GM18508 (cell line): Measurements from ENCODE around the gene POLE2.
"Not testable (repeated sequence)": the region's sequence is repeated elsewhere in the genome, so short reads cannot be mapped to it uniquely, and the experiment has no call there.

Experiments
- ATAC-seq: cut with Tn5 transposase; IDR thresholded peaks from one replicate; pipeline ENCODE4 v1.9.1; 2021; ENCODE audit warnings: moderate number of reproducible peaks; ENCODE audit not compliant: insufficient read depth, unreplicated experiment

Gene POLE2

GRCh38 chr14:49687942-49688700 is at the start of gene POLE2:
Gene POLE2, minus strand, starts transcription at chr14:49688214. Its CDS starts 11 bp downstream, at chr14:49688203.
- ATAC-seq = peak; percentile 59

DNA sequence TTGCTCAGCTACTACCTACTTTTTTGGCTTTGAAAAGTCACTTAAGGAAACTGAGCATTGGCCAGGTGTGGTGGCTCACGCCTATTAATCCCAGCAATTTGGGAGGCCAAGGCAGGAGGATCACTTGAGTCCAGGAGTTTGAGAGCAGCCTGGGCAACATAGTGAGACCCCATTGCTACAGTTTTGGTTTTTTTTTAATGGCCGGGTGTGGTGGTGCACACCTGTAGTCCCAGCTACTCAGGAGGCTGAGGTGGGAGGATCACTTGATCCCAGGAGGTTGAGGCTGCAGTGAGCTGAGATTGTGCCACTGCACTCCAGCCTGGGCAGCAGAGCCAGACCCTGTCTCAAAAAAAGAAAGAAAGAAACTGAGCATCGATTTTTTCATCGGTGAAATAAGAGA is 47.7 kb upstream of the POLE2 start:
- ATAC-seq = not testable (repeated sequence)

DNA sequence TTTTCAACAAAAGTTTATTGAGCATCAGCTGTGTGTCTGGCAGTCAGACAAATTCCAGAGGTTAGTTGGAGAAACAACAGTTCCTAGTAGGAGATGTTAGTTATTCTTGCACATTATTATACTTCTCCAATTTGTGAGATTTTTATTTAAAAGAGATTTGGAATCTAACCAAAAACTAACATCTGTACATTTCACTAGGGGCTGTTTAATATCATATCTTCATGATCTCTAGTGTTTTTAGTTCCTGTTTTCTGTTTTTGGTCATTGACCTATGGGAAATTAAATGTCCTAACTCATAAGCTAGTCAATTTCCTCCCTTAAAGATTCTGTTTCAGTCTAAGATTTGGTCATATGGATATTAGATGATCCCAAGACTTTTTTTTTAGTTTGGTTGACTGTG is 45.8 kb upstream of the POLE2 start:
- ATAC-seq = no peak

DNA sequence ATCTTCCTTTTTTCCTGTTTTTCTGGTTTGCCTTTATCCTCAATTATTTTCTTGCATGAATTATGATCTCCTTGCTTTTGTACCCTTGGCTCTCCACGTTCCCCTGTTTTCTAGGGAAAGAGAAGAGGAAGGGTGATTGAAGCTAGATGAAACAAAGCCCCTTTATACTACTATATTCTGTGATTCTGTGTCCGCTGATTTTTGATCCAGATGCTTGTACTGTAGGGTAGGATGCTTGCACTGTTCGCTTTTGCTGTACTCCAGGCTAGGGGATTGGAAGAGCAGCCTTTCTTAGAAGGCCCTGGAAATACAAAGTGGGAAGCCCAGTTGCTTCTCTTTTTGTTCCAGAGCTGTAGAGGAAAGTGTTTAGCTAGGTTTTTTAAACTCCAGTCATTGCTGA is 44.9 kb upstream of the POLE2 start:
- ATAC-seq = no peak

GRCh38 chr14:49727171-49727570 is 39.2 kb upstream of the POLE2 start:
- no peak for ATAC-seq

GRCh38 chr14:49721733-49722435 is 33.9 kb upstream of the POLE2 start:
- not testable (repeated sequence) for ATAC-seq

GRCh38 chr14:49720744-49721143 is 32.7 kb upstream of the POLE2 start:
- no peak for ATAC-seq

DNA sequence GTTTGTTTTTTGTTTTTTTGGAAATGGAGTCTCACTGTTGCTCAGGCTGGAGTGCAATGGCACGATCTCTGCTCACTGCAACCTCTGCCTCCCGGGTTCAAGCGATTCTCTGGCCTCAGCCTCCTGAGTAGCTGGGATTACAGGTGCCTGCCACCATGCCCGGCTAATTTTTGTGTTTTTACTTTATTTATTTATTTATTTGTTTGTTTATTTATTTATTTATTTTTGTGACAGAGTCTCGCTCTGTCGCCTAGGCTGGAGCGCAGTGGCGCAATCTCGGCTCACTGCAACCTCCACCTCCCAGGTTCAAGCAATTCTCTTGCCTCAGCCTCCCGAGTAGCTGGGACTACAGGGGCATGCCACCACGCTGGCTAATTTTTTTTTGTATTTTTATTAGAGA is 23.0 kb upstream of the POLE2 start:
- not testable (repeated sequence) for ATAC-seq

DNA sequence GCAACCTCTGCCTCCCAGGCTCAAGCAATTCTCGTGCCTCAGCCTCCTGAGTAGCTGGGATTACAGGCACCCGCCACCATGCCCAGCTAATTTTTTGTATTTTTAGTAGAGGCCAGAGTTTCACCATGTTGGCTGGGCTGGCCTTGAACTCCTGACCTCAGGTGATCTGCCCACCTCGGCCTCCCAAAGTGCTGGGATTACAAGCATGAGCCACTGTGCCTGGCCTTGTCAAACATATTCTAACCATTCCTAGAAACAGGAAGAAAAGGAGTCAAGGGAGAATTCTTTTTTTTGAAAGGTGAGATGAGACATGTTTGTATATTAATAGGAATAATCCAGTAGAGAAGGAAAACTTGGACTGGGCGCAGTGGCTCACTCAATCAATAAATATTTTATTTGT is 16.5 kb upstream of the POLE2 start:
- ATAC-seq = not testable (repeated sequence)

- no peak for ATAC-seq
These were observed 16.0 kb upstream of the POLE2 start for GRCh38 chr14:49703965-49704364.

- no peak for ATAC-seq
These were observed 14.7 kb upstream of the POLE2 start for GRCh38 chr14:49702725-49703124.

- not testable (repeated sequence) for ATAC-seq
These were observed 5.7 kb upstream of the POLE2 start for GRCh38 chr14:49693735-49694124.

- no peak for ATAC-seq
These were observed 5.1 kb upstream of the POLE2 start, which contains the start of gene KLHDC1 for GRCh38 chr14:49692811-49693734. Gene KLHDC1, plus strand, starts transcription at chr14:49693120. Its CDS starts 75 bp downstream, at chr14:49693195.

GRCh38 chr14:49692193-49692757 is 4.3 kb upstream of the POLE2 start:
- ATAC-seq = no peak

- no peak for ATAC-seq
These were observed 3.0 kb upstream of the POLE2 start for GRCh38 chr14:49691031-49691430.

GRCh38 chr14:49688701-49689030 is 652 bp upstream of the POLE2 start:
- ATAC-seq = no peak

GRCh38 chr14:49686425-49686824 is 1.6 kb downstream of the POLE2 start:
- ATAC-seq = no peak

DNA sequence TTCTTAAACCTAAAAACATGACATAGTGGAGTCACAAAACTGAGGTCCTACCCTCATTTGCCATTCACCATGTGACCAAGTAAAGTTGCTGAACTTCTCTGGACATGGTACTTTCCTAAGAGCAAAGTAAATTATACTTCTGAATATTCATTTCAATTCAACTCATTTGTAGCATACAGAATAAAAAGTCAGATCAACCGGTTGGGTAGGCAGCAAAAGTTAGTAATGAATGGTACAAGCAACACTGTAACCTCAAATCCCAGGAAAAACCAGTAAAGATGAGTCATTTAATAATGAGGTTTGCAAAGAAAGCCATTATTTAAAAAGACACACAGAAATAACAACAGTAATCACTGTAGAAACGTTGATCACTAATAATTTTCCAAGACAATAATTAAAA is 8.7 kb downstream of the POLE2 start:
- no peak for ATAC-seq

- no peak for ATAC-seq
These were observed 10.4 kb downstream of the POLE2 start for GRCh38 chr14:49677643-49678042.

- no peak for ATAC-seq
These were observed 14.4 kb downstream of the POLE2 start for GRCh38 chr14:49673586-49673985.
